Neural progenitor cell (in vitro differentiated cells): Measurements from ENCODE around the gene RAB34. TPM values are rescaled to one million over a fixed set of nuclear protein-coding genes. Genes with fewer than 3 reads are reported as not detected.

Experiments
- DNase-seq: peaks from one replicate; pipeline ENCODE4 v3.0.0-alpha.2; 2016; ENCODE audit warnings: low spot score
- H2AFZ ChIP-seq: fragments of 200-600 bp; sonication (generic); replicated peaks from 2 replicates; pipeline ENCODE4 v1.6.1; 2016; ENCODE audit warnings: antibody characterized with exemption
- H3F3A ChIP-seq: fragments of 200-600 bp; sonication (generic); 2 replicates; pipeline ENCODE4 v1.6.1; 2016; ENCODE audit warnings: antibody characterized with exemption, low read depth
- H3K27ac ChIP-seq: fragments of 200-600 bp; sonication (generic); 2 replicates; pipeline ENCODE4 v1.5.1; 2016; ENCODE audit warnings: mild to moderate bottlenecking
- H3K27me3 ChIP-seq: fragments of 200-600 bp; sonication (generic); 2 replicates; pipeline ENCODE4 v1.6.1; 2016; ENCODE audit warnings: mild to moderate bottlenecking, moderate library complexity
- H3K36me3 ChIP-seq: fragments of 200-600 bp; sonication (generic); 2 replicates; pipeline ENCODE4 v1.5.1; 2016
- H3K4me1 ChIP-seq: fragments of 200-600 bp; sonication (generic); 2 replicates; pipeline ENCODE4 v1.6.1; 2016; ENCODE audit warnings: mixed run types
- H3K4me2 ChIP-seq: fragments of 200-600 bp; sonication (generic); 2 replicates; pipeline ENCODE4 v1.6.1; 2016
- H3K4me3 ChIP-seq: fragments of 200-600 bp; sonication (generic); 2 replicates; pipeline ENCODE4 v1.5.1; 2016
- H3K79me2 ChIP-seq: fragments of 200-600 bp; sonication (generic); 2 replicates; pipeline ENCODE4 v1.6.1; 2016; ENCODE audit warnings: low read depth
- H3K9ac ChIP-seq: fragments of 200-600 bp; sonication (generic); 2 replicates; pipeline ENCODE4 v1.6.1; 2016
- H3K9me3 ChIP-seq: fragments of 200-600 bp; sonication (generic); 2 replicates; pipeline ENCODE4 v1.5.1; 2016; ENCODE audit warnings: low read depth
- H4K20me1 ChIP-seq: fragments of 200-600 bp; sonication (generic); 2 replicates; pipeline ENCODE4 v1.6.1; 2016; ENCODE audit warnings: low read depth
- H3K27ac Mint-ChIP-seq: 3 replicates; pipeline ENCODE4 v1.8.0; 2021; ENCODE audit warnings: mixed read lengths
- H3K27me3 Mint-ChIP-seq: 2 replicates; pipeline ENCODE4 v1.8.0; 2022; ENCODE audit warnings: low read depth, mild to moderate bottlenecking, inconsistent platforms, moderate library complexity, mixed read lengths; ENCODE audit not compliant: insufficient read depth
- H3K36me3 Mint-ChIP-seq: 3 replicates; pipeline ENCODE4 v1.8.0; 2021; ENCODE audit warnings: mixed read lengths
- H3K4me1 Mint-ChIP-seq: 3 replicates; pipeline ENCODE4 v1.8.0; 2021; ENCODE audit warnings: mixed read lengths
- H3K4me3 Mint-ChIP-seq: 3 replicates; pipeline ENCODE4 v1.8.0; 2021; ENCODE audit warnings: mild to moderate bottlenecking, moderate library complexity, mixed read lengths
- H3K9me3 Mint-ChIP-seq: 3 replicates; pipeline ENCODE4 v1.8.0; 2020; ENCODE audit warnings: mixed read lengths
- EZH2 ChIP-seq: fragments of 200-600 bp; sonication (generic); IDR thresholded peaks from 2 replicates; pipeline ENCODE4 v1.6.1; 2017; ENCODE audit warnings: antibody characterized with exemption, mild to moderate bottlenecking, moderate library complexity
- EZH2phosphoT487 ChIP-seq: fragments of 200-600 bp; sonication (generic); IDR thresholded peaks from 2 replicates; pipeline ENCODE4 v1.6.1; 2017; ENCODE audit warnings: antibody characterized with exemption
- total RNA-seq: library from RNA; depleted of rRNA; stranded (reverse); fragments of >200 nt; gene quantifications from 2 replicates; pipeline ENCODE4 v1.2.3, GENCODE V29; 2015; ENCODE audit warnings: low replicate concordance
- TF ChIP-seq, protein P1 (sequence below): fragments of 200-600 bp; sonication (generic); IDR thresholded peaks from 2 replicates; pipeline ENCODE4 v1.5.1; 2017; ENCODE audit warnings: antibody characterized with exemption, mild to moderate bottlenecking

RAB34 gene
- total RNA-seq, 1 donor from 2014 or later, result 82.8 TPM

DNA sequence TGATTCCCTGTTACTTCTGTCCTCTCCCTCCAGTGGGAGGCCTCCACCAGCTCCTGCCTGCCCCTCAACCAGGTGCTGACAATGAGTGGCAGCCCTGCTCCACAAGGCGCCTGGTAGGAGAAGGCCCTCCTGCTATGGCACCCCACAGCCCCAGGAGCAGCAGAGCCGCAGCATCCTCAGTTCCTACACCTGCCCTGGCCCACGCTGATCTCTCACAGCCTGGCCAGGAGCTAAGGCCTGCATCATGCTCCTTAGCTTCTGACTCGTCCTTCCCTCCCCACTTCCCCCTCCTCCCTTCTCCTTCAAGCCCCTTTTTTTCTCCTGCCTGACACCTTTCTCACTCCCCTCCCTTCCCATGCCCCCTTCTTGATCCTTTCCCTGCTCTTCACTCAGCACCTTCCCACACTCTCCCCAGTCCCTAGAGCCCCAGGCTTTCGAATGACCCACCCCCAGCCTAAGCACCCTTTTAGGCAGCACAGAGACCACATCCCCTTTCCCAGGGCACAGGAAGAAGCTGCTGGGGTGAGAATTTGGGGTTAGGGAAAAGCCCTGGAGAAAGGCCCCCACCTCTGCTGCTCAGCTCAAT is 12.5 kb downstream of the RAB34 start:
- H3K9me3 ChIP-seq, result no peaks in the 10 kb centered on the region
- no peak overlapping the region for H2AFZ ChIP-seq
- H4K20me1 ChIP-seq, result peaks cover 40% of the 10 kb centered on the region
- H3K4me1 Mint-ChIP-seq, result peaks cover 34% of the 10 kb centered on the region
- H3K79me2 ChIP-seq, result peaks cover 18% of the 10 kb centered on the region
- peaks cover 20% of the 10 kb centered on the region for H3K4me1 ChIP-seq
- H3K27ac Mint-ChIP-seq, result peak overlapping the region; percentile 78
- peaks cover 13% of the 10 kb centered on the region for H3K27me3 Mint-ChIP-seq
- no peaks in the 10 kb centered on the region for H3K9me3 Mint-ChIP-seq
- H3K27me3 ChIP-seq, result no peaks in the 10 kb centered on the region
- H3K36me3 ChIP-seq, result no peaks in the 10 kb centered on the region
- no peak overlapping the region for H3K4me3 Mint-ChIP-seq
- no peak overlapping the region for H3K4me3 ChIP-seq
- H3K36me3 Mint-ChIP-seq, result peaks cover 16% of the 10 kb centered on the region
- peak overlapping the region; percentile 63 for H3K27ac ChIP-seq
- DNase-seq, result no peak
- TF ChIP-seq EZH2phosphoT487 (no peak), EZH2 (no peak)
- TF ChIP-seq, protein P1, sequence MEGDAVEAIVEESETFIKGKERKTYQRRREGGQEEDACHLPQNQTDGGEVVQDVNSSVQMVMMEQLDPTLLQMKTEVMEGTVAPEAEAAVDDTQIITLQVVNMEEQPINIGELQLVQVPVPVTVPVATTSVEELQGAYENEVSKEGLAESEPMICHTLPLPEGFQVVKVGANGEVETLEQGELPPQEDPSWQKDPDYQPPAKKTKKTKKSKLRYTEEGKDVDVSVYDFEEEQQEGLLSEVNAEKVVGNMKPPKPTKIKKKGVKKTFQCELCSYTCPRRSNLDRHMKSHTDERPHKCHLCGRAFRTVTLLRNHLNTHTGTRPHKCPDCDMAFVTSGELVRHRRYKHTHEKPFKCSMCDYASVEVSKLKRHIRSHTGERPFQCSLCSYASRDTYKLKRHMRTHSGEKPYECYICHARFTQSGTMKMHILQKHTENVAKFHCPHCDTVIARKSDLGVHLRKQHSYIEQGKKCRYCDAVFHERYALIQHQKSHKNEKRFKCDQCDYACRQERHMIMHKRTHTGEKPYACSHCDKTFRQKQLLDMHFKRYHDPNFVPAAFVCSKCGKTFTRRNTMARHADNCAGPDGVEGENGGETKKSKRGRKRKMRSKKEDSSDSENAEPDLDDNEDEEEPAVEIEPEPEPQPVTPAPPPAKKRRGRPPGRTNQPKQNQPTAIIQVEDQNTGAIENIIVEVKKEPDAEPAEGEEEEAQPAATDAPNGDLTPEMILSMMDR, result no peak
- no peak overlapping the region for H3K4me2 ChIP-seq
- peaks cover 37% of the 10 kb centered on the region for H3F3A ChIP-seq
- peak overlapping the region; percentile 37 for H3K9ac ChIP-seq

DNA sequence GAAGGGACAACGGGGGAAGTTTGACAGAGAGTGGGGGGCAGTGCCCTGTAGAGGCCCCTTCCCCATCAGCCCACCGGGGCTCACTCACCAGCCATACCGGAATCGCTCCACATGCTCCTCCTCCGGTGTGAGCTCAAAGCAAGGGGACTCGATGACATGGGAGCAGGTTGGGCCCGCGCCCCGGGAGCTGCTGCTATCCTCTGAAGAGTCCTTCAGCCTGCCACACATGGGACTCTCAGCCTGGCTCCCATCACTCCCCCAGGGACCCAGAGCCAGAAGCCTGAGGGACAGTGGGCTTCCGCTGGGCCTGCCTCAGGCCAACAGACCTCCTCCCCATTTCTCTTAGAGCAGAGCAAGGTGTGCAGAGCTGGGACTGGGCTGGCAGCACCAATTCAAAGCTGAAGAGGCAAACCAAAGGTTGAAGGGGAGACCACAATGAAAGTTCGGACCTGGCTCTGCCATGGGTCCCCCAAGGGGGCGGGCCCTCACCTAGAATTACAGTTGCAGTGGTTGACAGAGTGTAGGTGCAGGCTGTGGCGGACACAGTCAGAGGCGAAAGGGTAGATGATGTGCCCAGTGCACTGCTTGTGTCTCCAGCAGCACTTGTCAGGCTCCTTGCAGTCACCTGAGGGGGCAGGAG is 13.3 kb downstream of the RAB34 start:
- Histone ChIP-seq H3F3A (peaks cover 30% of the 10 kb centered on the region), H3K27ac (no peak overlapping the region), H3K4me3 (no peak overlapping the region)

DNA sequence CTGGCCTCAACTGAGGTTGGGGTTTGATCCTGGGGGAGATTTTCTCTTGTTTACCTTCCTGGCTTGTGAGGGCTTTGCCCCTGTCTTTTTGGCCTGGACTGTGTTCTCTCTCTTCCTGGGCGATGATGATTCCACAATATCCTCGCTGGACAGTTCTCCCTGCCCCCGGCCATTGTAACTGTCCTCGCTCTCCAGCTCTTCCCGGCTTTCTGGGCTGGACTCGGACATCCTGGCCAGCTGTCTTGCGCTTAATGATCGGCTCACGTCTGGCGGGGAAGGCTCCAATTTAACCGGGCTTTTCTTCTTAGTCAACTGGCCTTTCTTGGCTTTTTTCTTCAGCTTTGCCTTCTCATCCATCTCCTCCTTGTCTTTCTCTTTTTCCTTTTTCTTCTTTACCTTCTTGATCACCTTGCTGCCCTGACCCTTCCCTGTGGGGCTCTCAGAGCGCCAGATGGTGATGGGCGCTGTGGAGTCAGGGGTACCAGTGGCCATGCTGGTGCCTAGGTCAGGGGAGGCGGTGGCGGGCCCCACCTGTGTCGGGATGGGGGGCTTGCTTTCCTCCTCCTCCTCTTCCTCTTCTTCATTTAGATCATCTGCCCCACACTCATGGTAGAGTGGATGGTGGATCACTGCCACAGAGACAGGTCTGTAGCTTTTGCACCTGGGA is 14.0 kb downstream of the RAB34 start:
- peak overlapping the region; percentile 67 for H3K4me3 Mint-ChIP-seq
- peak overlapping the region; percentile 60 for H3K9ac ChIP-seq
- no peaks in the 10 kb centered on the region for H3K27me3 ChIP-seq
- DNase-seq, result no peak
- H3K9me3 Mint-ChIP-seq, result no peaks in the 10 kb centered on the region
- H3K27me3 Mint-ChIP-seq, result peaks cover 8% of the 10 kb centered on the region
- no peaks in the 10 kb centered on the region for H3K36me3 ChIP-seq
- no peak overlapping the region for H3K4me2 ChIP-seq
- peaks cover 20% of the 10 kb centered on the region for H3K4me1 ChIP-seq
- TF ChIP-seq EZH2phosphoT487, result no peak
- no peak for TF ChIP-seq EZH2
- TF ChIP-seq, protein P1, result no peak
- H3K36me3 Mint-ChIP-seq, result peaks cover 21% of the 10 kb centered on the region
- H4K20me1 ChIP-seq, result peaks cover 40% of the 10 kb centered on the region
- H3K27ac ChIP-seq, result peak overlapping the region; percentile 78
- peaks cover 32% of the 10 kb centered on the region for H3K4me1 Mint-ChIP-seq
- H3K79me2 ChIP-seq, result peaks cover 4% of the 10 kb centered on the region
- peaks cover 30% of the 10 kb centered on the region for H3F3A ChIP-seq
- H3K9me3 ChIP-seq, result no peaks in the 10 kb centered on the region
- peak overlapping the region; percentile 81 for H3K27ac Mint-ChIP-seq
- no peak overlapping the region for H3K4me3 ChIP-seq
- H2AFZ ChIP-seq, result no peak overlapping the region

More for the DNA sequence above, 13.3 kb downstream of the RAB34 start:
- H3K4me1 ChIP-seq, result peaks cover 20% of the 10 kb centered on the region
- H3K36me3 ChIP-seq, result no peaks in the 10 kb centered on the region
- peaks cover 40% of the 10 kb centered on the region for H4K20me1 ChIP-seq
- TF ChIP-seq EZH2phosphoT487, result no peak
- no peak for TF ChIP-seq EZH2
- TF ChIP-seq, protein P1, result no peak
- Mint-ChIP-seq H3K36me3 (peaks cover 20% of the 10 kb centered on the region), H3K27ac (peak overlapping the region; percentile 74), H3K4me3 (no peak overlapping the region), H3K9me3 (no peaks in the 10 kb centered on the region), H3K27me3 (peaks cover 10% of the 10 kb centered on the region), H3K4me1 (peaks cover 32% of the 10 kb centered on the region)
- no peak overlapping the region for H2AFZ ChIP-seq
- no peak for DNase-seq
- H3K9ac ChIP-seq, result no peak overlapping the region
- no peaks in the 10 kb centered on the region for H3K9me3 ChIP-seq
- peaks cover 10% of the 10 kb centered on the region for H3K79me2 ChIP-seq
- no peaks in the 10 kb centered on the region for H3K27me3 ChIP-seq
- no peak overlapping the region for H3K4me2 ChIP-seq
